NOMO-1 treated with dmso at 0.1 percent for 144 hours (cell line): ENCODE data around the gene VCY1B.
"Not testable (repeated sequence)": the region's sequence is repeated elsewhere in the genome, so short reads cannot be mapped to it uniquely, and the experiment has no call there.

Source experiments
- DNase-seq: peaks from one replicate; lab custom pipeline; 2025; ENCODE audit not compliant: unreplicated experiment; lab: John Stamatoyannopoulos, UW

VCY1B gene

GRCh38 chrY:14055927-14056326, at the start of gene VCY1B:
Gene VCY1B, plus strand, starts transcription at chrY:14056227. Its CDS starts 63 bp downstream, at chrY:14056290.
- DNase-seq = not testable (repeated sequence)

GRCh38 chrY:14011916-14012315, 44.1 kb upstream of the VCY1B start:
- DNase-seq = not testable (repeated sequence)

GRCh38 chrY:14030395-14030794, 25.6 kb upstream of the VCY1B start:
- DNase-seq = not testable (repeated sequence)

GRCh38 chrY:14085877-14086276, 29.9 kb downstream of the VCY1B start:
- DNase-seq = no peak
